Measurements from ENCODE around the gene BRINP1.

BRINP1 gene

GRCh38 chr9:119339056-119339455 is 30.2 kb downstream of the BRINP1 start:
- DNase-seq (ENCODE audit: low spot score) = no peak

- no peak for DNase-seq (ENCODE audit: low spot score)
Measured at GRCh38 chr9:119337573-119337972, 31.7 kb downstream of the BRINP1 start.

- DNase-seq (ENCODE audit: low spot score) = no peak
Measured at GRCh38 chr9:119334745-119335144, 34.5 kb downstream of the BRINP1 start.

GRCh38 chr9:119333507-119334229 is 35.6 kb downstream of the BRINP1 start:
- no peak for DNase-seq (ENCODE audit: low spot score)

GRCh38 chr9:119332522-119332921 is 36.7 kb downstream of the BRINP1 start:
- DNase-seq (ENCODE audit: low spot score) = no peak

- DNase-seq (ENCODE audit: low spot score) = no peak
Measured at GRCh38 chr9:119322184-119322583, 47.1 kb downstream of the BRINP1 start.

GRCh38 chr9:119318371-119318770 is 50.9 kb downstream of the BRINP1 start:
- no peak for DNase-seq (ENCODE audit: low spot score)

GRCh38 chr9:119313846-119314245 is 55.4 kb downstream of the BRINP1 start:
- no peak for DNase-seq (ENCODE audit: low spot score)

- no peak for DNase-seq (ENCODE audit: low spot score)
Measured at GRCh38 chr9:119310741-119311140, 58.5 kb downstream of the BRINP1 start.

- no peak for DNase-seq (ENCODE audit: low spot score)
Measured at GRCh38 chr9:119307471-119307870, 61.8 kb downstream of the BRINP1 start.

GRCh38 chr9:119304555-119304954 is 64.7 kb downstream of the BRINP1 start:
- DNase-seq (ENCODE audit: low spot score) = no peak

GRCh38 chr9:119302988-119303698 is 66.1 kb downstream of the BRINP1 start:
- DNase-seq (ENCODE audit: low spot score) = no peak

- DNase-seq (ENCODE audit: low spot score) = no peak
Measured at GRCh38 chr9:119298076-119298853, 71.0 kb downstream of the BRINP1 start.

GRCh38 chr9:119291554-119291953 is 77.7 kb downstream of the BRINP1 start:
- DNase-seq (ENCODE audit: low spot score) = no peak

GRCh38 chr9:119289740-119290433 is 79.3 kb downstream of the BRINP1 start:
- no peak for DNase-seq (ENCODE audit: low spot score)

GRCh38 chr9:119284587-119285337 is 84.5 kb downstream of the BRINP1 start:
- no peak for DNase-seq (ENCODE audit: low spot score)

GRCh38 chr9:119284118-119284517 is 85.1 kb downstream of the BRINP1 start:
- no peak for DNase-seq (ENCODE audit: low spot score)

- DNase-seq (ENCODE audit: low spot score) = no peak
Measured at GRCh38 chr9:119283078-119283794, 86.0 kb downstream of the BRINP1 start.

- no peak for DNase-seq (ENCODE audit: low spot score)
Measured at GRCh38 chr9:119282476-119283077, 86.7 kb downstream of the BRINP1 start.

- DNase-seq (ENCODE audit: low spot score) = no peak
Measured at GRCh38 chr9:119280740-119281485, 88.3 kb downstream of the BRINP1 start.

Data from CD4-positive, alpha-beta T cell treated with Interleukin-2 at 100 ng/mL for 4 hours (primary cell).